Measurements from ENCODE around the gene CASTOR2.
"Not testable (repeated sequence)": the region's sequence is repeated elsewhere in the genome, so short reads cannot be mapped to it uniquely, and the experiment has no call there.

CASTOR2 gene

DNA sequence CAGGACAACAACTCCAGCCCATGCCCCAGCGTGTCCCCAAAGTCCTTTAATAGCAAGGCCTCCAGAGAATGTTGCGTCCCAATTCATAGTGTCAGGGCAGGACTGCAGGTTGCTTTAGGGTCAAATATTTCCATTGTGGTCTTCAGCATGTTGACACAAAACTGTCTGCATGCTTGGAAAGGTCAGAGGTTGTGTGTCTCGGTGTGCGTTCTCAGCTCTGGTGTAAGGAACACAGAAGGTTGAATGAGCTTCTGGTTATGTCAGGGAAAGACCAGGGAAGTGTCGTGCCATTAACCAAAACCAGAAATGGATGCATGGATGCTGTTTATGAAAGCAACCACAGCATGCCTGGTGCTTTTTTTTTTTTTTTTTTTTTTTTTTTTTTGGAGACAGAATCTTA lies 31.9 kb downstream of the CASTOR2 start:
- not testable (repeated sequence) for DNase-seq

DNA sequence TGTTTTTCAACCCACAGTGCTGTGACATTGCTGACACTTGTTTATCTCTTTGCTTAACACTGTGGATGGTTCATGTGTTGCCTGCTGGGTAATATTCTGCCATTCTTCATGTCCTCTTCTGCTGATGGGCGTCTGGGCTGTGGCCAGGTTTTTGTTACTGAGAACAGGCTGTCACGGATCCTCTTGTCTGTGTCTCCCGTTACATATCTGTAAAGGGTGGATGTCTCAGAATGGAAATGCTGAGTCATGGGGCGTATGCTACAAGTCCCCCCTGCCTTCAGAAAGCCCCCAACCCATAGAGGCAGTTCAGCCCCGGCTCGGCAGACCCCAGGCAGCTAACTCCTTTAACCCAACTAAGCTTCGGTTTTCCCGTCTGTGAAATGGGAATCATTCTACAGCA lies 33.3 kb downstream of the CASTOR2 start:
- DNase-seq, result not testable (repeated sequence)

DNA sequence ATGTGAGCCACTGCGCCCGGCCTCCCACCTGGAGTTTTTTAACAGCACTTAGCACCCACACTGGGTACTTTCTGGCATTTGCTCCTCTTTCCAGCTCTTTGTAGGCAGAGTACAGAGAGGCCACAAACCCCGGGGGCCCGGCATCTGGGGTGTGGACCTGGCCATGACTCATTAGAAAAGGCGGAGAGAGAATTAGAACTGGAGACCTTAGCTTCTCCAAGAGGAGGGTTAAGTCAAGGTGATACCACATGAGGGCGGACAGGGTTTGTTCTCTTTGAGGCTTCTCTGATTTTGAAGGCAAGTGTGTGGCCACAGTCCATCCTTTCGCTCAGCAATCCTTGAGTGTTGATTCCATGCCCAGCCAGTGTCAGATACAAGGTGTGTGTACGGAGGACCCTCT lies 36.9 kb downstream of the CASTOR2 start:
- DNase-seq, result not testable (repeated sequence)

DNA sequence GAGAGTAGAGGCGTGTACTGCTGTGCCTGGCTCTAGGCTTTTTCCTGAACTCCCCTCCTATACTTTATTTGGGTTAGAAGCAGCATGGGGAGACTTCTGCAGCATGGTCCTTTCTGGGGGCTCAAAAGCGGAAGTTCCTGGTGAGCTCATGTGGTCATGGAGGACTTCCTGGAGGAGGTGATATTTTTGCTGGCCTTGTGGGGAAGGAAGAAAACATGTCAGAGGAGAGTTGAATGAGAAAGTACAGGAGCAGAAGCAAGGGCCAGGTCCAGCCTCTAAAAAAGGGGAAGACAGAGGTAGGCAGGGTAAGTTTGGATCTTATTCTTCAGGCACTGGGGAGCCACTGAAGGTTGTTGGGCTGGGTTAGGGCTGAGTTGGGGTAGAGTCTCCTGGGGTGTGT lies 45.5 kb downstream of the CASTOR2 start:
- no peak for DNase-seq

DNA sequence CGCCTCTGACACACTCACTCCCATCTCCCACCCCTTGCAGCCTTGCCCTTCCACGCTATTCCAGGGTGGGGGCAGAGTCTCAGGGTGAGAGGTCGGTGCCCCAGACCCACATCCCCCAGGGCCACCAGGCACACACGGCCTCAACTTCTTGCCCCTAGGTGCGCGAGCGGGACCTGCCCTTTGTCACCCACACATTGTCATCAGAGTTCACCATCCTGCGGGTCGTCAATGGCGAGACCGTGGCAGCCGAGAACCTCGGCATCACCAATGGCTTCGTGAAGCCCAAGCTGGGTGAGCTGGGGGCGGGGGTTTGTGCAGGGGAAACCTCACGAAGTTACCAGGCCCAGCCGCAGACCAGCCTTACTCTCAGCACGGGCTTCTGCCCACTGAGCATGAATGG lies 53.3 kb downstream of the CASTOR2 start:
- no peak for DNase-seq

DNA sequence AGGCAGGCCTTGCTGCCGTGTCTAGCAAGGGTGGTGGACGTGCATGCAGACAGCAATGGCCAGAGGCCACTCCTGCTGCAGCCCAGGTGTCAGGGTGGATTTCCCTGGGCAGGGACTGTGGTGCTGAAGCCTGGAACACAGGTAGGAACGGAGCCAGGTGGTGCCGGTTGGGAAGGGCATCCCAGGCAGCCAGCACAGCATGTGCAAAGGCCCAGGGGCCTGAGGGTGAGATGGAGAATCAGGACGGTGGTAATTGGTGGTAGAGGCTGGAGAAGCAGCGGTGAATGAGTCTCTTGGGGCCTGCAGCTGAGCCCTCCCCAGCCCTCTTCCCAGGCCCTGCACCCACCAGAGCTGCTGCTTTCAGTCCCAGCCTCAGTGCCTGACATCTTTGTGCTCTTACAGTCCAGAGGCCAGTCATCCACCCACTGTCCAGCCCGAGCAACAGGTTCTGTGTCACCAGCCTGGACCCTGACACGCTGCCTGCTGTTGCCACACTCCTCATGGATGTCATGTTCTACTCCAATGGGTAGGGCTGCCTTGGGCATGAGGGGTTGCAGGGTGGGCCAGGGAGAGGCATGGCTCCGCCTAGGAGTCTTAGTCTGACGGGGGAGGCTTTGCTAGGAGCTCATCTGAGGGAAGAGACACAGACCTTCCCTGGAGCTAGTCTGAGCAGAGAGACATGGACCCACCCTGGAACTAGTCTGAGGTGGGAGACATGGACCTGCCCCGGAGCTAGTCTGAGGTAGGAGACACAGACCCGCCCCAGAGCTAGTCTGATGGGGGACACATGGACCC lies 54.3 kb downstream of the CASTOR2 start:
- DNase-seq, result no peak

DNA sequence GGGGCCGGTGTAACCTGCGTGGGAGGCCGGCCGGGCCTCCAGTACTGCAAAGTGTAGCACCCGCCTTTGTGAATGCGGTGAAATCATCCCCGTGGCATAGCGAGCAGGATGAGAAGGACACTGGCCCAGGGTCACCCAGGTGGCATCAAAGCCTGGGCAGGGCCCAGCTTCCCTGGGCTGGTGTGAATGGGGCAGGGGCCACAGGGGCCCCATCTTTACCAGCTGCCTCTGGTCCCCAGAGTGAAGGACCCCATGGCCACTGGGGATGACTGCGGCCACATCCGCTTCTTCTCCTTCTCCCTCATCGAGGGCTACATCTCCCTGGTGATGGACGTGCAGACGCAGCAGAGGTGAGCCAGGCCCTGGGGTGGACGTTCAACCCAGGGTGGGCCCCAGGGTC lies 55.3 kb downstream of the CASTOR2 start:
- DNase-seq, result no peak

DNA sequence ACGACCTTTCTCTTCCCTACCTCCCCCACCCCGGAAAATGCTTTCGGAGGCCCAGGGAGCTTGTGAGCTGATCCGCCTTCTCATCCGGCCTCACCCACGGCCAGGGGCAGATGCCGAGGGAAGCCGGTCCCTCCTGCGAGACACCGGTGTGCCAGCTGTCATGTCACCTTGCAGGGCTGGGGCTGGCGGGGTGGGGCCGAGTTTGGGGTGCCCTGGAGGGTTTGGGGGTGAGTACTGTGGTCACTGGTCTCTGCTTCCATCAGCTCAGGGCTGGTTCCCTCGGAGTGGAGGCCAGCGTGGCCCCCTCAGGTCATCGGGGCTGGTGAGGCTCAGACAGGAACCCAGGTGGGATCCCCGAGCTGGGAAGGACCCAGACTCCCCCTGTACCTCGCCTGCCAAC lies 60.4 kb downstream of the CASTOR2 start:
- no peak for DNase-seq

DNA sequence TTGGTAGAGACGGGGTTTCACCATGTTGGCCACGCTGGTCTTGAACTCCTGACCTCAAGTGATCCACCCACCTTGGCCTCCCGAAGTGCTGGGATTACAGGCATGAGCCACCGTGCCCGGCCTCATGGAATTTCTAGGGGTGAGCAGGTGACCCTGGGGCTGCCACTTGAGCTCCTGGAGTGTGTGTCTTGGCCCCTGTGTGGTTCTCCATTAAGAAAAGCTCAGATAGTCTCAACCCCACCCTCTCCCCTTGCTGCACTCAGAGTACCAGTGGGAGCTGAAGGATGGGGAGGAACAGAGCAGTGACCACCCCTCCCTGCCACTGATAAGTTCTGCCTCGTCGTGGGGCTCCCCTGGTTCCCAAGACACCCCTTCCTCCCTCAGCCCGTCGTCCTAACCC lies 63.8 kb downstream of the CASTOR2 start:
- no peak for DNase-seq

DNA sequence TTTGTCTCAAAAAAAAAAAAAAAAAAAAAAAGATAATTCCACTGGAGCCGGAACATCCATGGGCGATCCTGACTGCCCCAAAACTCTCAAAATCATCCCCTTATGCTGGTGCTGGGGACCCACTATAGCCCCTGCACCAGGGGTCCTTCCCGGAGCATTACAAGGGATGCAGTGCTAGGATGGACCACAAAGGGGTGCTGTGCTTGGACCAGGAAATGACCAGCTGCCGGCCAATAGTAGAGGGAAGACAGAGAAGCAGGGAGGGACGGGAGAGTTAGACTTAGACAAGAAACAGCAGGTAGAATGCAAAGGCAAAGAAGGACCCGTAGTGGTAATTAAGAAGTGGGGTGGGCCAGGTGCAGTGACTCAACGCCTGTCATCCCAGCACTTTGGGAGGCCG lies 68.6 kb downstream of the CASTOR2 start:
- DNase-seq, result no peak

DNA sequence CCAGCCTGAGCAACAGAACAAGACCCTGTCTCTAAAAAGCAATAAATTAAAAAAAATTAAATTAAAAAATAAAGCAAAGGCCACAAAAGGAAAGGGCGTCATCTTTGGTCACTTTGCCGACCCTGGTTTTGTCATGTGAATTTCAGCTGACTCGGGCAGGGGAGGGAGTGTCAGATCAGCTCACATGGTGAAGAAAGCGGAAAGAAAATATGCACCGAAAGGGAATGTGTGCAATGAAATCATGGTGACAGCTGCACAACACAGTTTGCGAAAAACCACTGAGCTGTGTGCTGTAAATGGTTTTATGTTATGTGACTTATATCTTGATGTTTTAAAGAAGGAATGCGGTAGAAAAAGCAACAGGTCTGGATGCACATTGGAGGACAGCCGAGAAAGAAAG lies 69.3 kb downstream of the CASTOR2 start:
- no peak for DNase-seq

DNA sequence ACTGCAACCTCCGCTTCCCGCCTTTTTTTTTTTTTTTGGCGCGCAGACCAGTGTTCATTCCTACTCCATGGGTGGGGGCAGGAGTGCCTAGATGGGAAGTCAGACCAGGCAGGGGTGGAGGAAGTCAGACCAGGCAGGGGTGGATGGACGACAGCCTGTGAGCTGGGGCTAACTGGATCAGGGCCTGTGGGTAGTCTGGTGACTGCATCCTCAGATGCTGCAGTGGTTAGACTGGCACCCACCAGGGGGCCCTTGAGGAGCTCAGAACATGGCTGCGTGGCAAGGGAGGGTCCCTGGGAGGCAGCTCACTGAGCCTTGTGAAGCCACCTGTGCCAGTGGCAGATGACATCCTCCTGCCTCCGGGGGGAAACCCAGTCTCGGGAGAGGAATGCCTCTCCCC lies 74.0 kb downstream of the CASTOR2 start:
- no peak for DNase-seq

DNA sequence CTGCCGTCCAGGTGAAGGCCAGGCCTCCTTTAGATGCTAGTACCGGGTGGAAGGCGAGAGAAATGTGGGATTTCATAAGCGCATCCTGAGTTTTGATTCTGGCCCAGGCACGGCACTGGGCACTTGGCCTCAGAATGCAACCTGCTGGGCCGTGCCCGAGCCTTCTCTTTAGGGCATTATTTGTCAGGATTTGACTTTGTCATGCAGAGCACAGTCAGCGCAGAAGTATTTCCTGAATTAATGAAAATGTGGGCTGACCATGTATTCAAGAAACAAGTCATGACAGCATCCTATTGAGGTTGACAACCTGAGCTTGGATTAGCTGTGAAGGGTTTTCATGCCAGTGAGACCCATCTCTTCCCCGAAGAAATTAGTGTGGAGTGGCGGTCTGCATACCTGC lies 74.7 kb downstream of the CASTOR2 start:
- DNase-seq, result no peak

DNA sequence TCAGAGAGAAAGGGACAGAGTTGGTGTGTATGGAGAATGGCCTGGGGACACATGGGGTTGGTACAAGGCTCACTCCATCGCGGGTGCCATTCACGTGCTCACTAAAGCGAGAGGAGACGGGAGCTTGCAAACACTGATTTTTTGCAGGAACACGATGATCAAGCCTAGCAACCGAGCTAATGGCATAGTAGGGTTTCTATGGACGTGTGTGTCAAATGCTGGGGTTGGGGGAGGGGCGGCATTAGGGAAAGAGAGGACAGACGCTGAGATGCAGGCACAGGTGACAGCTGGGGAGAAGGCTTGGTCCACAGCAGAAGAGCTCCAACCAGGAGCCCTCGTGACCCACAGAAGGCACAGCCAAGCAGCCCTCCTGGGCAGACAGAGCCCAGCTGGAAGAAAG lies 75.2 kb downstream of the CASTOR2 start:
- no peak for DNase-seq

DNA sequence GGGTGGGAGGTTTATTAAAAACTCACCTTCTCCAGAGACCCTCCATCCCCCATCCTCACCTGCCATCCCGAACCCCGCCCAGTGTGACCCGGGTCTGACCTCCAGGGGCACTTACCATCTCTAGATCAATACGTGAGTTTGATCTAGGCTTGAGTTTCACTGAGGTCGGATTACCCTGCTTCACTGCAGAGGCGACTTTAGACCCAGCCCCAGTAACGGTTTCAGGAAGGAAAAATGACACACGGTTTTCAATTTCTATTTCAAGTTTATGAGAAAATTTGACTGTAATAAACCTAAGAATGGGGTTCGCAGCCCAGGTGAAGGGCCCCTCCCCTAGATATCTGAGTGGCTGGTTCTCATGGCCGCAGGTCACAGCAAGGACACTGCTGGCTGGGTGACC lies 76.0 kb downstream of the CASTOR2 start:
- DNase-seq, result no peak

DNA sequence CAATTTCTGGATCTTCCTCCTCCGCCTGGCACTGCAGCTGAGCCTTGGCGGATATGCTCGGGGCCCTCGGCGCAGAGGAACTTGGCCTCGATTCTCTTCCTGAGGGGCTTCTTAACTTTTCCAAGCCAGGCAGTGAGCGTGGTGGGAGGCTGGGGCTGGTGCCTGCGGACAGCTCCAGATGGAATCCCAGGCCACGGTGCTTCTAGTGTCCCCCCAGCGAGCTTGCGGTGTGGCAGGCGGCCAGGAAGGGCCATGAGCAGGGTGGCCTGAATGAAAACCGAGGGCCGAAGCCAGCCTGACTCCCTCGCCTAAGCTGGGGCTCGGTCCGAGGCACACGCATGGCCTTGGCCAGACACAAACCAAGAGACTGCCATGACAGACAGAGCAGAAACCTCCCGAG lies 77.8 kb downstream of the CASTOR2 start:
- no peak for DNase-seq

DNA sequence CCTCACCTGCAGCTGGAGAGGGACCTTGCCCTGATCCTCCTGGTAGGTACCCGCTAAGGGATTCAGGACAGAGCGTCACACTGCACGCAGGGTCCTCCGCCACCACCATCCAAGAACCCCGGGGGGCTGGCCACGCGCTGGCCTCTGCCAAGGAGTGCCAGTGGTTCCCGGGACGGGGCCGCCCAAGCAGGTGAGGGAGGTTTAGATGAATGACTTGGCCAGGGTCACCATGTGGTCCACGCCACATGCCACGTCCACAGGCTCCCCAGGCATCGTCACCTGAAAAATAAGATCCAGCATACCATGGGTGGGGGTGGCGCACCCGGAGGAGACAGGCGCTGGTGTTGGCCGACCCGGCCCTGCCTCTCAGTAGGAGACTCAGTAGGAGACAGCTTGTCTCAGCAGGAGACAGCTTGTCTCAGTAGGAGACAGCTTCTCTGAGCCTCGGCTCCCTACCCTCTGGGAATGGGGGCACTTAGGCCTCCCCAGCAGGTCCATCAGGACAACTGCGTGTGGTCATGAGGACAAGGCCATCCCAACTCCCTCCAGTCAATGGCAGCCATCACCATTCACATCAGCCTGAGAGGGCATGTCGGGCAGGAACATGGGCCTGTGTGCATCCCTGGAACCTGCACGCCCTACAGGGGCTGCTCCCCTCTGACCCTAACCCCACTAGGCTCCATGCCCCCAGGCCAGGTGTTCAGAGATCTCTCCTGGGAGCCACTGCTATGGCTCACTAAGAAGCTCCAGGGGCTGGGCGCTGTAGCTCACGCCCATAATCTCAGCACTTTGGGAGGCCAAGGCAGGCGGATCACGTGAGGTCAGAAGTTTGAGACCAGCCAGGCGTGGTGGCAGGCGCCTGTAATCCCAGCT lies 78.6 kb downstream of the CASTOR2 start:
- no peak for DNase-seq

DNA sequence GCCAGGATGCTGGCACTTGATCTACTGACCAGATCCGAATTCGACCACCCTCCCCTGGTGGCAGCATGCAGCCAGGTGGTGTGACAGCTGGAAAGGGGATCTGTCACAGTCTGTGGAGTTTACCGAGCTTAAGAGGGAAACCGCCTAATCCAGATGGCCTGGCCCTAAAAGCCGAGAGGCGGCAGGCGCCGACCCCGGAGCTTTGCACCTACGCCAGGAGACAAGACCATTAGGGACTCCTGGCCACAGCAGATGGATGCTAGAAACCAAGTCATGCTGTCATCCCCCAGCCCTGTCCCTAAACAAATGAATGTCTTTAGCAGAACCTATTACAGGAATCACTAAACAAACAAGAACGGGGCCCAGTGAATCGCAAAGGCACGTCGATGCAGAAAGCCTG lies 81.4 kb downstream of the CASTOR2 start:
- DNase-seq, result peak; percentile 80

DNA sequence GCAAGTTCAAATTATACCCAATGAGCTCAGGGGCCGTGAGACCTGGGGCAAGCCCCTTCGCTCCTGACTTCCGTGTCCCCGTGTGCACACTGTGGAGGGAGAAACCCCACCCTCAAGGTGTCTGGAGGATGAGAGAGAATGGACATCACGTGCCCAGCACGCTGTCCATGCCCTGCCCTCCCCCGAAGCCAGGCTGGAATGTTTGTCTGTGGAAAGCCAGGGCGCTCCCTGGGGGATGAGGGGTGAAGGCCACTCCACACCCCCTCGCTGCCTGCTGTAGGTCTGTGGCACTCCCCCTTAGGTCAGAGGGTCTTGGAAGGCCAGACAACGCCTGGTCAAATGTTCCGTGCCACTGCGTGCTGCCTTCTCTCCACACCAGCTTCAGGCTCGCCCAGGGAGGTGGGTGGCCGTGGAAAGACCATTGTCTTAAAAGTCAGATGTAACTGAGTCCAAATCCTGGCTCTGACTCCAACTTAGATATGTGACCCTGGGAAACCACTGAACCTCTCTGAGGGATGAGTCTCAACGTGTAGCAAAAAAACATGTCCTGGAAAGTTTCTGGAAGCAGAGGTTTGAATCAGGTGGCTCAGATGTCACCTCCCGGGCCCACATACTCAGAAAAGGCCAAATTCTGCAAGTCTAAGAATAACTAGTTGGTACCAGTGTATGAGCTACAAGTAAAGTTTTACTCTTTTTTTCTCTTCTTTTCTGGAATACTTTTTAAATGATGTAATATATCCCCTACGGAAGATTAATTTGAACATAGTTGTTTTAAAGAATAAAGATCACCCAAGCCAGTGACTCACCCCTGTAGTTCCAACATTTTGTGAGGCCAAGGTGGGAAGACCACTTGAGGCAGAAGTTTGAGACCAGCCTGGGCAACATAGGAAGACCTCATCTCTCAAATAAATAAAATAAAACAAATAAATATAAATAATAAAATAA lies 84.2 kb downstream of the CASTOR2 start:
- DNase-seq, result no peak

DNA sequence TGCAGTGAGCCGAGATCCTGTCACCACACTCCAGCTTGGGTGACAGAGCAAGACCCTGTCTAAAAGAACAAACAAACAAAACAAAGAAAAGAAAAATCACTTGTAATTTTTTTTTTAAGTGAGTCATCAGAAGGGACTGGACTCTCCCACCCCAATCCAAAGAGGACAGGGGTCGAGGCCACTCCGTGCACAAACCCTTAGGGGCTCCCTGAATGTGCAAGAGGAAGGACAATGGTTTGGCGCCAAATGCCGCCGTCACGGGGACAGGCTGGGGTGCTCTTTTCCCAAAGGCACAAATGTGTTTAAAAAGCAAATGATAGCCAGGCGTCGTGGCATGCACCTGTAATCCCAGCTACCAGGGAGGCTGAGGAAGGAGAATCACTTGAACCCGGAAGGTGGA lies 85.3 kb downstream of the CASTOR2 start:
- DNase-seq, result no peak

DNA sequence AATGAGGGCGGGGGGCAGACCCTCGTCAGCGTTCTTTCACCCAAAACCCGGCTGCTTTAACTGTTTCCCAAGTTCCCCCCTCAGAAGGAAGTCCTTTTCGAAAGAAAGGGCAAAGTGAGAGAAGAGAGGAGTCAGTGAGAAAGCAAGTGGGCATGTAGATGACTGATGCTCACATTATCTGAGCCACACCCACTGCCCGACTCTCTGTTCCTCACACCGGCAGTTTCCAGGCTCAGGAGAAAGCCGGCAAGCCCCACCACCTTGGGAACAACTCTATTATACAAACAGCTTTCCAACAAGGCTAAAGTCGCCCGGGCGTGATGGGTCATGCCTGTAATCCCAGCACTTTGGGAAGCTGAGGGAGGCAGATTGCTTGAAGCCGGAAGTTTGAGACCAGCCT lies 86.0 kb downstream of the CASTOR2 start:
- no peak for DNase-seq

DNA sequence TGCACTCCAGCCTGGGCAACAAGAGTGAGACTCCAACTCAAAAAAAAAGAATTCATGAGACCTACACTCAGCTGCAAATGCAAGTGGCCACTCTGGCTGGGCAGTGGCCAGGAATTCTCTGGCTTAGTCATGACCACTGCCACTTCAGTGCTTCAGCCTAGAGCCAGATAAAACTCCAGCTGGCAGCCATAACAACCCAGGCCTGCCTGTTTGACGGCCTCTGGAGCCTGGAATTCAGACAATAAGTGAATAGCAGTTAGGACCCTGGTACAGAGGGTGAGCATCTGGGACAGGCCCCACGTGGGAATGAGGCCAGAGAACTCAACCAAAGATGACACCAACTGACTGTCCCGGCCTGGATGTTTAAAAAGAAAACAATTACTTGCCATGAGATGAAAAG lies 90.2 kb downstream of the CASTOR2 start:
- DNase-seq, result no peak

DNA sequence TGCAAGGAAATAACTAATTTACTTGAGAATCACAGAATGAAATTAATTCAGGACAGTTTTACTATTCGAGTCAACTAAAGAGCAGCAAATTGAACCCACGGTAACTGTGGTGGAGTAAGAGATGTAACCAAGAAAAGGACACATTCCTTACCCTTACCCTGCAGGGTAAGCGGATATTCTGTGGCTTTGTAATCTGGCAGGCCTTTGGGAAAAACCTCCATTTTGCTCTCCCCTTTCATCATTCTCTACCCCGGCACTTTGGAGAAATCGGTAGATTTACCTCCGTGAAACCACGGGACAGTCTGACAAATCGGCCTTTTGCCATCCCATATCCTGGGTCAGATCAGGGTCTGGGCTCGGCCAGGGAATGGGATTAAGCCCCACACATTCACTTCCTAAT lies 90.7 kb downstream of the CASTOR2 start:
- DNase-seq, result no peak
